Aorta (tissue), 5 donors: ENCODE results near the gene TSPAN12. TPM values are rescaled to one million over a fixed set of nuclear protein-coding genes. Genes with fewer than 3 reads are reported as not detected.

ENCODE experiments used
- ATAC-seq: fragments of 200-7000 bp; cut with Tn5 transposase; one replicate; pipeline ENCODE4 v1.9.1; 2022; ENCODE audit warnings: moderate library complexity; ENCODE audit not compliant: low FRiP score
- DNase-seq, 2 donors: peaks; one replicate each; pipeline ENCODE4 v3.0.0-alpha.2; 2020
- H3K27ac ChIP-seq, 2 donors: one replicate each; pipeline ENCODE4 v1.5.1; 2013; ENCODE audit warnings: low read length in 2 of 2, mild to moderate bottlenecking in 2 of 2, moderate library complexity in 2 of 2, control low read depth in 1 of 2, inconsistent platforms in 1 of 2, low read depth in 1 of 2
- H3K27me3 ChIP-seq, 2 donors: one replicate each; pipeline ENCODE4 v1.6.1; 2013; ENCODE audit warnings: control low read depth in 1 of 2, low read length in 1 of 2, mild to moderate bottlenecking in 1 of 2, moderate library complexity in 1 of 2; ENCODE audit not compliant: insufficient read depth in 2 of 2, control insufficient read depth in 1 of 2
- H3K36me3 ChIP-seq, 2 donors: one replicate each; pipeline ENCODE4 v1.6.1; 2013; ENCODE audit warnings: control low read depth in 1 of 2, low read length in 1 of 2, mild to moderate bottlenecking in 1 of 2; ENCODE audit not compliant: insufficient read depth in 2 of 2, control insufficient read depth in 1 of 2
- H3K4me1 ChIP-seq, 2 donors: one replicate each; pipeline ENCODE4 v1.6.1; 2013; ENCODE audit warnings: low read length in 2 of 2, control low read depth in 1 of 2, mild to moderate bottlenecking in 1 of 2, moderate library complexity in 1 of 2; ENCODE audit not compliant: insufficient read depth in 2 of 2, control insufficient read depth in 1 of 2
- H3K4me3 ChIP-seq, 2 donors: one replicate each; pipeline ENCODE4 v1.5.1; 2013; ENCODE audit warnings: low read length in 2 of 2, control low read depth in 1 of 2, mild to moderate bottlenecking in 1 of 2
- H3K9me3 ChIP-seq: one replicate; pipeline ENCODE4 v1.6.1; 2013; ENCODE audit warnings: mild to moderate bottlenecking, low read length; ENCODE audit not compliant: control insufficient read depth
- WGBS, 2 donors: extraction: QIAGEN DNeasy Blood & Tissue Kit; methylation state at CpG; one replicate each; pipeline ENCODE4 v1.1.7; 2013; 5-methylcytosine and 5-hydroxymethylcytosine counted together
- intact Hi-C, 2 donors: fragments of 100-400 bp; cut with DNase I; formaldehyde crosslinking; loops; one replicate each; pipeline versions ENCODE4 v1.14.2 to v1.15.0; 2022
- polyA plus RNA-seq, 2 donors: library from polyadenylated mRNA; stranded (reverse); fragments of 200-250 nt; gene quantifications; one replicate each; pipeline ENCODE4 v1.2.3, GENCODE V29; 2013
- total RNA-seq, 2 donors: library from RNA; stranded (reverse); fragmentation: NEBNext Ultra II Directional; extraction: Animal tissue kit (Norgen Biotek cat#: 25700); gene quantifications; one replicate each; pipeline ENCODE4 v1.2.1, GENCODE V29; 2021
- donor health status: healthy with polysubstance abuse.
- donor health status: Bipolar disorder and iron deficiency.
- donor health status: DM: no; HTN: no; CAD: no.
- donor health status: DM: no; HTN: no; CAD: no.
- donor health status: DM: yes; HTN: yes; CAD: no.

TSPAN12 gene
- total and polyA plus RNA-seq, 4 donors: 2.2 to 14.3 (median 12.5) TPM

DNA sequence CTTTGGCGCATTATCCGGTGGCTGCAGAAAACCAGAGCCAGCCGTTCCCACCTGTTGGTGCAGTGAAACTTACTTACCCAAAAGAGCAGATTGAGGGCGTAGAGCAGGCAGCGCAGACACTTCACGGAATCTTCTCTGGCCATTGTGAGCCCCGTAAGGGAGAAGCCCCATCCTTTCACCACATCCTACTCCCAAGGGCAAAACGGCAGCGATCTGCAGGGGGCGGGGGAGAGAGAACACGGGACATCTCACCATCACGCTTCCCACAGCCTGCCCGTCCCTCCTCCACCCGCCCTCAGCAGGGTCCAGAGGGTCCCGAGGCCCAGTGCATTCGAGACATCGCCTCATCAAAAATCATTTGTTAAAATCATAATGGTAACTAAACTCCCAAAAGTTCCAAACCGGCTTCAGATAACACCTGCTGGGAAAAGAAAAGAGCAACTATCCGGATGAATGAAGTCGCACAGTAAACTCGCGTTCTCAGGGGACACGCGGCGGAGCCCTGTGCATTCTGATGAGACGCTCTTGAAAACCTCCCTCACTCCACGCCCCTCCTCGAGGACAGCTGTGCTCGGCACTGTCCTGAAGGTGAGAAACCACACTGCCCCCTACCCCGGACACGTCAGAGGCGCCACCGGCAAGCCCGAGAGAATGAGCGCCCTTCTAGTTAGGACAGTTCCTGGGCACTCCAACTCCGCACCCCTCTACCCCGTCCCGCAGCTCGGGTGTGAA is 1.2 kb downstream of the TSPAN12 start:
- peak; percentile 48 to 79 for DNase-seq
- Histone ChIP-seq H3K27ac (no peak overlapping the region), H3K9me3 (no peaks in the 10 kb centered on the region), H3K36me3 (peaks cover 0 to 2% of the 10 kb centered on the region in 2 donors), H3K4me1 (no peaks in the 10 kb centered on the region), H3K27me3 (no peaks in the 10 kb centered on the region), H3K4me3 (peak overlapping the region; percentile 75 to 81)
- intact Hi-C loops: loop anchor here (5.0 kb wide), 3 partner anchors 49 to 91 kb away; no protein-coding TSS in a partner anchor
- 4% methylated on average over 39 of the region's 39 CpGs for WGBS, 2 donors
- peak; percentile 55 for ATAC-seq

DNA sequence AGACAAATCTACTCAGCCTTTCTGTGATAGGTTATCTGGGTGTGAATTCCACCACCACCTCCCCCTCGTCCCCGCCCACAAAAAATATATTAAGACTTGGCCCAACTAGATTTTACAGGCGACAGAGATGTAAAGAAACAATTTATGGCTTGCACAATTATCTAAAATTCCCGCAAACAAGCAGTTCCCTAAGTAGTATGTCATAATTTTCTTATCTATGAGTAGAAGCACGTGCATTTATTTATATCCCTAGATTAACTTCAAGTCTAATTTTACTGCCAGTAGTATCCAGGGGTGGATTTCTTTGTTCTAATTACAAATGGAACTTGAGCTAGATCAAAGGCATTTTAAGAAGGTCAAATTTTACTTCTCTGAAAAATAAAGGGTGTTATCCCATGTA is 1.7 kb downstream of the TSPAN12 start:
- intact Hi-C loops: loop anchor here (5.0 kb wide), 3 partner anchors 49 to 91 kb away; no protein-coding TSS in a partner anchor
- 74 to 75% methylated on average over 5 of the region's 5 CpGs for WGBS, 2 donors
- H3K27ac ChIP-seq: no peak overlapping the region

DNA sequence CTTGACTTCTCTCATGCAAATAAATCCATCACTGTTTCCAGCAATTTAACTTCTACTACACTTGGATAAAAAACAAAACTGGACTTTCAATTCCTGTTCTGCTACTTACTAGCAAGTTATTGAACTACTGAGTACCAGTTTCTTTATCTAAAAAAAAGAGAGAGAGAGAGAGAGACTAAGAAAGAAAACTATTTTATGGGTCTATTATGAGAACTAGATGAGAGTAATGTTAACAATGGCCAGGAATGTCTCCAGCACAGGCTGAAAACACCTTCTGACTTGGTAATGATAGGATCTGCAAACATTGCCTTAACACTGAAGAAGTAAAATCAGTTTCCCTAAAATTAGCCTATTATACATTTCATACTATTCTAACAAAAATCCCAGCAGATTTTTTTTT is 5.2 kb downstream of the TSPAN12 start:
- no peaks in the 10 kb centered on the region for H3K27me3 ChIP-seq
- no peak overlapping the region for H3K27ac ChIP-seq
- H3K4me1 ChIP-seq: no peaks in the 10 kb centered on the region
- DNase-seq: no peak
- H3K9me3 ChIP-seq: no peaks in the 10 kb centered on the region
- peaks cover 0 to 2% of the 10 kb centered on the region in 2 donors for H3K36me3 ChIP-seq
- H3K4me3 ChIP-seq: no peak overlapping the region
- ATAC-seq: no peak
- intact Hi-C loops: no loop called here

More for the DNA sequence above, 1.7 kb downstream of the TSPAN12 start:
- no peak for ATAC-seq
- no peak for DNase-seq
- H3K27me3 ChIP-seq: no peaks in the 10 kb centered on the region
- peaks cover 0 to 2% of the 10 kb centered on the region in 2 donors for H3K36me3 ChIP-seq
- H3K9me3 ChIP-seq: no peaks in the 10 kb centered on the region
- peak overlapping the region in 1 of 2 donors; percentile 81 for H3K4me3 ChIP-seq
- H3K4me1 ChIP-seq: no peaks in the 10 kb centered on the region

DNA sequence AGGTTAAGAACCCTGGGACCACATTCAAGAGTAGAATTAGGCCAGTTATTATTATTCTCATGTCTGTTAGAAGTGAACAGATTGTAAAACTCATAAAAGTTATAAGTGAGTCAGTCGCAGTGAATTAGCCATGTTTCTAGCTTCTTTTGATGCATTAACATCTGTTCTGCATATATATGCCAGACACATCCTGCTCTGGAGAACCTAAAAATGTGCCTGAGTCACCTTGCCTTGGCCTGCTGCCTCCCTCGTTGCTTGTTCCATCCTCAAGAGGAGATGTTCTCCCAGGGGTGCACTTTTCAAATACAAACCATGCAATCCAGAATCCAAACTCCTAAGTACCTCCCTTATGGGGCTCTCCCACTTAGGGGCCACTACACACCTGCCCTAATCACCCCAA is 14.8 kb downstream of the TSPAN12 start:
- H3K36me3 ChIP-seq: peaks cover 0 to 2% of the 10 kb centered on the region in 2 donors
- no peak overlapping the region for H3K4me3 ChIP-seq
- DNase-seq (no peak), ATAC-seq (no peak)
- H3K9me3 ChIP-seq: no peaks in the 10 kb centered on the region
- intact Hi-C loops: no loop called here
- WGBS, 2 donors: 76 to 83% methylated on average over 2 of the region's 2 CpGs
- no peaks in the 10 kb centered on the region for H3K4me1 ChIP-seq
- no peaks in the 10 kb centered on the region for H3K27me3 ChIP-seq
- H3K27ac ChIP-seq: no peak overlapping the region

DNA sequence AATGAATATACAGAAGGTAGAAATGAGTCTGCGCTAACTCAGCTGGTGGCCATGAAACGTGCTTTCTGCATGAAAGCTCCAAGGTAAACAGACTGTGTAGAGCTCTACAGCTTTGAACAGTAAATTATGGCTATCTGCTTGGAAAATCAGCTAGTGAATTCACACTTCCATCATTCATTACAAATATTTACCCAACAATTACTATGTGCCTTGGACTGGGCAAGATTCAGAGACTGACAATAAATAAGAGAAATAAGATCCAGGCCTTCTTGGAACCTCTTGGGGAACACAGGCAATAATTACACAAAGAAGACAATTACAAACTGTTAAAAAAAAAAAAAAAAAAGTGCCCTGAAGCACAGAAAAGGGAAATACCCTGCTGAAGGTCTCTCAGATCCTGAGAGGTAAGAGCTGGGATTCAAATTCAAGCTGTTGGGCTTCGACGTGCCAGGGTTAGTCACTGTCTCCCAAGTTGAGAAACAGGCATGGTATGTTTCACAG is 15.8 kb downstream of the TSPAN12 start:
- ATAC-seq: no peak
- no peak overlapping the region for H3K4me3 ChIP-seq
- 71 to 77% methylated on average over 4 of the region's 4 CpGs for WGBS, 2 donors
- no peak overlapping the region for H3K27ac ChIP-seq
- H3K36me3 ChIP-seq: peaks cover 0 to 2% of the 10 kb centered on the region in 2 donors
- no peaks in the 10 kb centered on the region for H3K9me3 ChIP-seq
- intact Hi-C loops: no loop called here
- H3K4me1 ChIP-seq: no peaks in the 10 kb centered on the region
- H3K27me3 ChIP-seq: no peaks in the 10 kb centered on the region
- no peak for DNase-seq

DNA sequence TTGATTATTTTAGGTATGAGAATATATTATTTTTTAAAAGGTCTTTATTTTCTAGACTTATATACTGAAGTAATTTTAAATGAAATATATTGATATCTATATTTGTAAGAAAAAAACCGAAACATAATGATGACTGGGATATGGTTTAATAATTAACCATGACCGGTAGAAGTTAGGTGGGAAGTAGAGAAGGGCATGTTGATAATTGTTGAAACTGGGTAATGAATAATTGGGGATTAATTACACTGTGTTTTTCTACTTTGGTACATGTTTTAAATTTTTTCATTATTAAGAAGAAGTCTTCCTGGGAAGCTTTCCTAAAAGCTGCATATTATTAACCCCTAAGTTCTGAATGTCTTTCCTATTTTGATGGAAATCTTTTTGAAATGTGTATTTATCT is 16.3 kb downstream of the TSPAN12 start:
- DNase-seq: no peak
- WGBS, 2 donors: 95 to 96% methylated on average over 2 of the region's 2 CpGs
- no peak overlapping the region for H3K27ac ChIP-seq

DNA sequence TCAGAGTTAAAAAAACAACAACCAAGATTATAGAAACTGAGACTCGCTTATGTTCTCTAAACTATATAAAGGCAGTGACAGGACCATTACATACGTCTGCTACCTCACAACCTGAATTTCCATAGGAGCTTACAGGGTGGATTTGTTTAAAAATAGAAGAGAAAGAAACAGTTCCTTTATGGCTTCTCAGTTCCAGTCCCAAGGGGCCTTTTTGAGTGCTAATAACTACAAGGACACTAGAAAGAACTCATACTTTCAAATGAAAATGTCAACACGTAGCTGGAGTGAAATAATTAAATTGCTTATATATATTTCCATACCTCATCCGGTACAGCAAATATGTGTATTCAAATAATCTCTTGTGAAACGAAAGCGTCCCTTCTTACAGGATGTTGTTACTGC is 19.7 kb downstream of the TSPAN12 start:
- no peak for ATAC-seq
- Histone ChIP-seq H3K4me3 (no peak overlapping the region), H3K9me3 (no peaks in the 10 kb centered on the region), H3K27me3 (no peaks in the 10 kb centered on the region), H3K36me3 (peaks cover 0 to 7% of the 10 kb centered on the region in 2 donors), H3K27ac (no peak overlapping the region), H3K4me1 (no peaks in the 10 kb centered on the region)
- WGBS, 2 donors: 70 to 75% methylated on average over 6 of the region's 6 CpGs
- DNase-seq: no peak
- intact Hi-C loops: no loop called here

More for the DNA sequence above, 16.3 kb downstream of the TSPAN12 start:
- no peaks in the 10 kb centered on the region for H3K9me3 ChIP-seq
- no peaks in the 10 kb centered on the region for H3K4me1 ChIP-seq
- intact Hi-C loops: no loop called here
- no peak for ATAC-seq
- no peaks in the 10 kb centered on the region for H3K27me3 ChIP-seq
- peaks cover 0 to 4% of the 10 kb centered on the region in 2 donors for H3K36me3 ChIP-seq
- H3K4me3 ChIP-seq: no peak overlapping the region

DNA sequence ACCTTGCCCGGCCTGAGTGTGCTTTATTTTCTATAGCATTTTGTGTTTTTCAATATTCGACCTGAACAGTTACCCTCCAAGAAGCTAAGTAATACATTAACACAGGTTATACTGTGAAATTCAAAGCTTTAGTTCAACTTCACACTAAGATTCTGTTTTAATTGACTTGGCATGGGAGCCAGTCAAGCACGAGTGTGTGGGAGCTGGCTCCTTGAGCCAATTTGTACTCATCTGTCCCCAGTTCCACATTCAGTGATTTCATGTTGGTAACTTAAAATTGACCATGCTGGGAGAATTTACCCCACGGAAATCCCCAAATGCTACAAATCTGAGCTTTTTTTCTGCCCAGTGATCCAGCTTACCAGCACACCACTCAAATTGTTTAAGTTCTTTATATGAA is 20.3 kb downstream of the TSPAN12 start:
- 87 to 89% methylated on average over 4 of the region's 4 CpGs for WGBS, 2 donors
- H3K4me3 ChIP-seq: no peak overlapping the region
- DNase-seq: no peak
- no peak overlapping the region for H3K27ac ChIP-seq
- intact Hi-C loops: no loop called here
- no peaks in the 10 kb centered on the region for H3K4me1 ChIP-seq
- no peak for ATAC-seq
- H3K27me3 ChIP-seq: no peaks in the 10 kb centered on the region
- no peaks in the 10 kb centered on the region for H3K9me3 ChIP-seq
- peaks cover 0 to 7% of the 10 kb centered on the region in 2 donors for H3K36me3 ChIP-seq

DNA sequence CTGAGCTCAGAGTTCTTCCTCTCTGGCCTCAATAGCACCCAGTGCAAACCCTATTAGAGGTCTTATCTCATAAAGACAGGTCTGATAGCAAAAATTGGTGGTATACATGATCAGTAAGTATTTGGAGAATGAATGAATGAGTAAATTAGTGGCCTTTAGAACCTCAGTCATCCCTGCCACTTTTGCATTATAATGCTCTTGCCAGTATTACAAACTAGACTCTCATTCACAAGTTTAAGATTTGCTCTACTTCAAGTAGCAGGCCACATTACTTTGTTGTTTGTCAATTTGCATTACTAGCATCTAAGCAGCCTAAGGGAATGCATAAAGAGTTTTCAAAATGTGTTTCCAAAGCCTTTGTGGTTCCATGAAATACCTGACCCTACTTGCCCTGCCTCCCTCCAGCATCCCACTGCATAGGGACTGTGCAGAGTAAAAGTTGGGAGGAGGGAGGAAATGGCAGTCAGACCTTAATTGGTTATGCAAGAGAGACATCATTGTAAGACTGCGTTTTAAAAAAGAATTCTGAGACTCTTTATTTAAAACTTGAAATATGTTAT is 21.3 kb downstream of the TSPAN12 start:
- Histone ChIP-seq H3K9me3 (no peaks in the 10 kb centered on the region), H3K27ac (no peak overlapping the region), H3K27me3 (no peaks in the 10 kb centered on the region), H3K4me1 (no peaks in the 10 kb centered on the region), H3K36me3 (peaks cover 0 to 7% of the 10 kb centered on the region in 2 donors), H3K4me3 (no peak overlapping the region)
- DNase-seq: no peak
- intact Hi-C loops: no loop called here
- WGBS, 2 donors: 94 to 95% methylated on average over 1 of the region's 1 CpG
- no peak for ATAC-seq
